Posterior cingulate gyrus (tissue), 11 donors: ENCODE measurements around the gene ADAMTS10.
A peak's percentile ranks its signal among the peaks of the same experiment; 100 is the strongest.
"Not testable (repeated sequence)": the region's sequence is repeated elsewhere in the genome, so short reads cannot be mapped to it uniquely, and the experiment has no call there.

ENCODE experiments used
- DNase-seq, 10 donors: peaks; one replicate each; pipeline versions ENCODE4 v3.0.0 to v3.0.0-alpha.2; 2020 to 2021; ENCODE audit warnings: mixed read lengths in 3 of 10
- intact Hi-C: fragments of 100-400 bp; cut with DNase I; formaldehyde crosslinking; loops from one replicate; pipeline ENCODE4 v1.15.1; 2023

The ADAMTS10 gene

DNA sequence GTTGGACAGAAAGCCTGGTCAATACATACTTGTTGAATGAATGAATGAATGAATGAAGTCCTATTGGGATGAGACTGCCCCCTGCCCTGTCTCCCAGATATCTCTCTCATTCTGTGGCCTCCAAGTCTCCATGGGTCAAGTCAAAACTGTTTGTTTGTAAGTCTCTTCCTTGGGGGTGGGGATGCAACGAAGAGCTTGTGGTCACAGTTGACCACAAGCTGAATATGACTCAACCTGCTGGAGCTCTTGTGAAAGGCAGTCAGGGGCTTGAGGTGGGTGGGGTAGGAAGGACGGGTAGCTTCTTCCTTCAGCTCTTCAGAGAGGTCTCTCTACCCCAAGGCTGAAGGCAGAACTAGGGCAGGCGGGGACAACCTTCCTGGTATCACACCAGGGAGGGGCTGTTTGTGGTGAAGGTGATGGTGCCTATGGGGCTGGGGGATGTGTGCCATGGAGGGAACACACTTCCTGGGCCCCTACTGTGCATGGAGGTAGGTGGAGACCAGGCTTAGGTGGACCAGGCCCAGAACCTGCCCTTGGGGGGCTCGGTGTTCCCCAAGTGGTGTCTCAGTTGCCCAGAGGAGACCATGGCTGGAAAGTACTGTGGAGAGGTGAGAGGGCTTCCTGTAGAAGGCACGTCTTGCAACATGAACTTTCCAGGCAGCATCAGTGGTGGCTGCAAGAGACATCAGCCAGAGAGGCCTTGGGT, 41.3 kb downstream of the ADAMTS10 start:
- DNase-seq = peak in 1 of 10 donors; percentile 24

GRCh38 chr19:8567522-8568172, 42.9 kb downstream of the ADAMTS10 start:
- DNase-seq = no peak
- intact Hi-C loops = no loop called here

More for the DNA sequence above, 41.3 kb downstream of the ADAMTS10 start:
- intact Hi-C loops = no loop called here

DNA sequence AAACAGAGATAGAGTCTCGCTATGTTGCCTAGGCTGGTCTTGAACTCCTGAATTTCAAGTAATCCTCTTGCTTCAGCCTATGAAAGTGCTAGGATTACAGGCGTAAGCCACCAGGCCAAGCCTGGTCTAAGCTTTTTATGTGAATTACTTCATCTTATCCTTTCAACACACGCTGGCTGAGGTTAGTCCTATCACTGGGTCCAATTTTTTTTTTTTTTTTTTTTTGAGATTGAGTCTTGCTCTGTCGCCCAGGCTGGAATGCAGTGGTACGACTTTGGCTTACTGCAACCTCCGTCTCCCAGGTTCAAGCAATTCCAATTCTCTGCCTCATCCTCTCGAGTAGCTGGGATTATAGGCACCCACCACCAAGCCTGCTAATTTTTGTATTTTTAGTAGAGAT, 43.7 kb downstream of the ADAMTS10 start:
- intact Hi-C loops = no loop called here
- no peak for DNase-seq

GRCh38 chr19:8564866-8565265, 45.6 kb downstream of the ADAMTS10 start:
- intact Hi-C loops = not testable (repeated sequence)

GRCh38 chr19:8561075-8561764, 49.3 kb downstream of the ADAMTS10 start:
- no peak for DNase-seq
- intact Hi-C loops = no loop called here

More at GRCh38 chr19:8564866-8565265, 45.6 kb downstream of the ADAMTS10 start:
- not testable (repeated sequence) for DNase-seq

- DNase-seq = no peak
- intact Hi-C loops = no loop called here
Observed at GRCh38 chr19:8558325-8558724, 52.2 kb downstream of the ADAMTS10 start.

DNA sequence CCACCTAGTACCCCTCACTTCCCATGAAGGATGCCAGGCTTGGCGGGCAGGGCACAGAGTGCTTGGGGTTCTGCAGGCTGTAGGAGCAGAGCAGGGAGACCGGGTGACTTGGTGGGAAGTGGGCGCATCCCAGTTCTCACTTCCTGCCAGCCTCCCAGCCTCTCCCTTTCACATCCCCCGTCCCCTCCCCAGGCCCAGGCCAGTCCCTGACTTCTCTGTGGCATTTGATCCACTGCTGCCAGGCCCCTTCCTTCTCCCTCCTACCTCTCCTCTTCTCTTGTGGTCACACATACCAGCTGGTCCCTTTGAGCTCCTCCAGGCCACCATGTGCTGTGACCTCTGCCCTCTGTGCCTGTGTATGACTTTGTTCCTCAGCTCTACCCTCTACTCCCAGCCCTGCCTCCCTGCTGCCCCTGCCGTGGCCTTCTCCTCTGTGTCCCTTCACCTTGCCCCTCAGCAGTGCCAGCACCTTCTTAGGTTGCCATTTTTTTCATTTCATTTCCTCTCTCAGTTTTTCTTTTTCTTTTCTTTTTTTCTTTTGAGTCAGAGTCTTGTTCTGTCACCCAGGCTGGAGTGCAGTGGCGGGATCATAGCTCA, 52.8 kb downstream of the ADAMTS10 start:
- DNase-seq = no peak
- intact Hi-C loops = no loop called here

DNA sequence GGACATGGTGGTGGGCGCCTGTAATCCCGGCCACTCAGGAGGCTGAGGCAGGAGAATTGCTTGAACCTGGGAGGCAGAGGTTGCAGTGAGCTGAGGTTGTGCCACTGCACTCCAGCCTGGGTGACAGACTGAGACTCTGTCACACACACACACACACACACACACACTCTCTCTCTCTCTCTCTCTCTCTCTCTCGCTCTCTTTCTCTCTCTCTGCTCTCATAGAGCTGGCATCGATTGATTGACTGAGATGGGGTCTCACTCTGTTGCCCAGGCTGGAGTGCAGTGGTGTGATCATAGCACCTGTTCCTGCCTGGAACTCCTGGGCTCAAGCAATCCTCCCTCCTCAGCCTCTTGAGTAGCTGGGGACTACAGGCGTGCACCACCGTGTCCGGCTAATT, 56.8 kb downstream of the ADAMTS10 start:
- intact Hi-C loops, DNase-seq: not testable (repeated sequence)

- intact Hi-C loops = no loop called here
- no peak for DNase-seq
Observed at GRCh38 chr19:8552810-8553209, 57.7 kb downstream of the ADAMTS10 start.

GRCh38 chr19:8550070-8550469, 60.4 kb downstream of the ADAMTS10 start:
- intact Hi-C loops = no loop called here
- no peak for DNase-seq

- DNase-seq = no peak
- intact Hi-C loops = no loop called here
Observed at GRCh38 chr19:8545743-8546142, 64.8 kb downstream of the ADAMTS10 start.

DNA sequence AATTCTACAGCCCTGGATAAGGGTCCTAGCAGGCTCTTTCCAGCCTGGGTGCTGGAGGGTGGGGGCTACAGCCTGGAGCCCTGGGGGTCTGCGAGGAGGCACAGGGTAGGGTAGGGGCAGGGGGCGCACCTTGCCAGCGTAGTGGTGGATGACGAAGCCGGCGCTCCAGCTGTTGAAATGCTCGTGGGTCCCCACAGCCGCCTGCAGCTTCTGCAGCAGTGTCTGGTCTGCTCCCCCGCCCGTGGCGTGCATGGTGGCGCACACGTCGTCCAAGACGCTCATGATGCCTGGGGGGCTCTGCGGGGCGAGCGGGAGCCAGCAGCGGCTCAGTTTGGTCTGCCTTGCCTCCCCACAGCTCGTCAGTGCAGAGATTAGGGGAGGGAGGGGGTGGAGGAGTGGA, 66.3 kb downstream of the ADAMTS10 start:
- intact Hi-C loops = no loop called here
- peak in 1 of 10 donors; percentile 79 for DNase-seq

- intact Hi-C loops = no loop called here
- no peak for DNase-seq
Observed at GRCh38 chr19:8539621-8540149, 70.8 kb downstream of the ADAMTS10 start.

GRCh38 chr19:8537099-8537498, 73.4 kb downstream of the ADAMTS10 start:
- intact Hi-C loops = no loop called here
- DNase-seq = no peak

GRCh38 chr19:8536282-8536681, 74.2 kb downstream of the ADAMTS10 start:
- intact Hi-C loops = no loop called here
- no peak for DNase-seq

DNA sequence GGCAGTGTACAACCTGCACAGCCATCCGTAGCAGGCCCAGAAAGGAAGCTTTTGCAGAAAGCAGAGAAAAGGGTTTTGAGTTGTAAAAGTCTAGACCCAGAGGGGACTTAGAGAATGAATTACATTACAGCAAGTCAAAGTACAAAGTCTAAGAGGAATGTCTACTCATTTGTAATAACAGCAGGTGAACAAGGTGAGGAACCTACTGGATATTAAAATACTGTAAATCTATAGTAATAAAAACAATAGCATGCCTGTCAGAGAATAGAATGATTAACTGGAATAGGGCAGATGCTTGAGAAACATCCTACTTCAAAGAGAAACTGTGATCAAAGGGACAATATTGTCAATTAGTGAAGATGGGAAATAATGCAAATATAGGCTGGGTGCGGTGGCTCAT, 78.3 kb downstream of the ADAMTS10 start:
- intact Hi-C loops = no loop called here
- no peak for DNase-seq

DNA sequence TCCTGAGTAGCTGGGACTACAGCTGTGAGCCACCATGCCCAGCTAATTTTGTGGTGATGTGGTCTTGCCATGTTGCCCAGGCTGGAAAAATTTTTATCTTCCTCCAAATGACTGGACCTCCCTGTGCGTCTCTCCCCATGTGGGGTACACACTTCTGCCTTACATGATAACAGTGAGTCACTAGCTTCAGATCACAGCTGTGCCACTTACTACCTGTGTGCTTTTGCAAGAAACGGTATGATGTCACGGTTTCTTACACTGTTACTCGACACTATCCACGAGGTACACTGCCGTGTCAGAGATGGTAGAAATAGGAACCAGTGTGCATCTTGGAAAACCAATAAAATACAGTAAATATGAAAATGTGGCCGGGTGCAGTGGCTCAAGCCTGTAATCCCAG, 79.0 kb downstream of the ADAMTS10 start:
- DNase-seq = no peak
- intact Hi-C loops = no loop called here
